Cardiac muscle cell (in vitro differentiated cells and primary cell): ENCODE measurements around the gene ANKRD6. TPM values are rescaled to one million over a fixed set of nuclear protein-coding genes. Genes with fewer than 3 reads are reported as not detected.

Experiments used
- DNase-seq, 2 donors: peaks; one replicate each; pipeline versions ENCODE4 v3.0.0 to v3.0.0-alpha.2; 2010 to 2017; ENCODE audit warnings: low read depth in 1 of 2, low spot score in 1 of 2
- H3K27ac ChIP-seq: fragments of 200-600 bp; sonication (generic); 2 replicates; pipeline ENCODE4 v1.5.1; 2016
- H3K27me3 ChIP-seq: fragments of 200-600 bp; sonication (generic); 2 replicates; pipeline ENCODE4 v1.6.0; 2016; ENCODE audit warnings: control low read depth
- H3K36me3 ChIP-seq: fragments of 200-600 bp; sonication (generic); 2 replicates; pipeline ENCODE4 v1.5.1; 2016; ENCODE audit warnings: control low read depth
- H3K4me1 ChIP-seq: fragments of 200-600 bp; sonication (generic); 2 replicates; pipeline ENCODE4 v1.8.1; 2017; ENCODE audit warnings: low read depth, mild to moderate bottlenecking, mixed run types
- H3K4me3 ChIP-seq: fragments of 200-600 bp; sonication (generic); 2 replicates; pipeline ENCODE4 v1.5.1; 2016; ENCODE audit warnings: mild to moderate bottlenecking
- H3K9me3 ChIP-seq: fragments of 200-600 bp; sonication (generic); 2 replicates; pipeline ENCODE4 v1.5.1; 2017; ENCODE audit warnings: low read depth, mild to moderate bottlenecking, control low read depth
- CTCF ChIP-seq: IDR thresholded peaks from 2 replicates; pipeline ENCODE4 v1.5.1; 2012; ENCODE audit warnings: low read depth, mild to moderate bottlenecking, low read length
- polyA plus RNA-seq: library from polyadenylated mRNA; unstranded; fragments of >200 nt; fragmentation: Nextera tagmentation; extraction: Ambion mirVana; gene quantifications from 2 replicates; pipeline ENCODE4 v1.2.1, GENCODE V29; 2016
- total RNA-seq: library from RNA; depleted of rRNA; stranded (reverse); fragments of >200 nt; gene quantifications from 2 replicates; pipeline ENCODE4 v1.2.3, GENCODE V29; 2016

Gene ANKRD6
- total and polyA plus RNA-seq, 2 experiments from 2014 or later: 10.3 to 21.5 TPM

DNA sequence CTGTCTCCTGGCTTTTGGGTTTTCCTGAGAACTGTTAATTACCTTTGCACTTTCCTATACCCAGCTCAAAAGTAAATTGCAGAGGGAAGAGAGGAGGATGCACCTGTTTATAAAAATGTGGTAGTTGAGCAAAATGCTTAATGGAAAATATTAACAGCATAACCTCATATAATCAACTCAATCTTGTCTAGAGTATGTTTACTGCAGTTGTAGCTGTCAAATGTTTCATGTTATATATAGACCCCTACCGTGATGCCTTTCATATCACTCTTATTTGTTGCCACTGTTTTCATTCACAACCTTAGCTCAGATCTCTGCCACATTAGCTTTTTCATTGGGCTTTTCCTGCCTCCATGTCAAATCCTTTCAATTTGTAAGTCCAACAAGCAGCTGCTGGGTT lies 36.0 kb downstream of the ANKRD6 start:
- H3K4me3 ChIP-seq: no peak overlapping the region

DNA sequence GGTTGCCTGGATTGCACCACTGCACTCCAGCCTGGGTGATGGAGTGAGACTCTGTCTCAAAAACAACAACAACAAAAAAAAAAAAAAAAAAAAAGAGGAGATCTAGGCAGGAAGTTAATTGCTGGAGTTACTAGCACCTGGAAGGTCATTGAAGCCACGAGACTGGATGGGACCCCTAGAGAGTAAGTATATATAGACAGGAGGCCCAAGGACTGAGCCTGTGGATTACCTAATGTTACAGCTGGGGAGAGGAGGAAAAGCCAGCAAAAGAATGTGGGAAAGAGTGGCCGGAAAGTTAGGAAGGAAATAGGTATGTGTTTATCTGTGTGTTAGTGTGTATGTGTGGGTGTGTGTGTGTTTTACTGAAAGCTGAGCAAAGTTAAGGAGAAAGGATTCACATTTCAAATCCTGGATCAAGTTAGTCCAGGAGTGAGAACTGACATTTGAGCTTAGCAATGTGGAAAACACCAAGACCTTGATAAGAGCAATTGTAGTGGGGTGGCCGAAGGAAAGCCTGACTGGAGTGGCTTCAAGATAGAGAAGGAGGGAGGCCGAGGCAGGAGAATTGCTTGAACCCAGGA lies 38.4 kb downstream of the ANKRD6 start:
- H3K4me3 ChIP-seq: no peak overlapping the region
- peak; percentile 22 to 36 for DNase-seq
- no peaks in the 10 kb centered on the region for H3K4me1 ChIP-seq
- no peaks in the 10 kb centered on the region for H3K36me3 ChIP-seq
- no peaks in the 10 kb centered on the region for H3K9me3 ChIP-seq
- peak overlapping the region; percentile 34 for H3K27ac ChIP-seq
- no peaks in the 10 kb centered on the region for H3K27me3 ChIP-seq
- TF ChIP-seq CTCF: no peak

More for the DNA sequence above, 36.0 kb downstream of the ANKRD6 start:
- Histone ChIP-seq H3K36me3 (no peaks in the 10 kb centered on the region), H3K27me3 (no peaks in the 10 kb centered on the region), H3K4me1 (no peaks in the 10 kb centered on the region), H3K9me3 (no peaks in the 10 kb centered on the region), H3K27ac (no peak overlapping the region)
- no peak for TF ChIP-seq CTCF
- DNase-seq: no peak

DNA sequence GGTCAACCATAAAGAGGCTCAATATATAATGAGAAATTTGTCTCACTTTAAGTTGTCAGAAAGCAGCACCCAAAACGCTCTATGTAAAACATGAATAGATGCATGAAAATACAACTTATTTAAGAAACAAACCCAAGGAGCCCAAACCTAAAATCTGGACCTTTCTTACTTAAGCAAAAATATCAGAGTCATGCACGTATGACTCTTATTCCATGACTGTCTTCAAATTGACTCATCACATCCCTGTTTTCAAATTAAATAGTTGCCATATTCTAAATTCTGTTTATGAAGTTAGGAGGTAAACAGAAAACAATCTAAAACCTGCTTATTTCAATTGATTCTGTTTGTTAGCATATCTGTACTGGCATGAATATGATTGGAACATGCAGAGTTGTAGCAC lies 42.1 kb downstream of the ANKRD6 start:
- Histone ChIP-seq H3K36me3 (no peaks in the 10 kb centered on the region), H3K27ac (no peak overlapping the region), H3K9me3 (no peaks in the 10 kb centered on the region), H3K4me1 (peaks cover 3% of the 10 kb centered on the region), H3K27me3 (no peaks in the 10 kb centered on the region), H3K4me3 (no peak overlapping the region)
- TF ChIP-seq CTCF: no peak
- DNase-seq: no peak

DNA sequence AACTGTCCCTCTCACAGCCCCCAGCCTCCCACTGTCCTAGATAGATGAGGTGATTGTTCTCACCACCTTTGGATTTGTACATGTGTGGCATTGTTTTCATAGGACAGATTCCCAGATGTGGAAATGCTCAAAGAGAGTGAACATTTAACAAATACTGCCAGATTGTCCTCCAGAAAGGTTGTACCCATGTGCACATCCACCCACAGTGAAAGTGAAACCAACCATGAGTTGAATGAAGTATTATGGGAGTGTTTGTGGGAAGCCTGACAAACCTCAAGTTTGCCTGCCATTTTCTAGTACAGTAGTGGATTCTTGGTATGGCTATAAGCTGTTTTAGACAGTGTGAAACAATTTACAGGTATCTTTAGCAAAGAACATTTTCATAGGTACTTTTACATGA lies 42.7 kb downstream of the ANKRD6 start:
- no peaks in the 10 kb centered on the region for H3K9me3 ChIP-seq
- no peak for TF ChIP-seq CTCF
- H3K27me3 ChIP-seq: no peaks in the 10 kb centered on the region
- H3K4me3 ChIP-seq: no peak overlapping the region
- no peaks in the 10 kb centered on the region for H3K36me3 ChIP-seq
- peak in 1 of 2 donors; percentile 37 for DNase-seq
- no peak overlapping the region for H3K27ac ChIP-seq
- H3K4me1 ChIP-seq: peaks cover 3% of the 10 kb centered on the region

- H3K27ac ChIP-seq: no peak overlapping the region
- H3K4me1 ChIP-seq: peaks cover 13% of the 10 kb centered on the region
- H3K36me3 ChIP-seq: no peaks in the 10 kb centered on the region
- no peak for DNase-seq
- H3K27me3 ChIP-seq: no peaks in the 10 kb centered on the region
- H3K9me3 ChIP-seq: no peaks in the 10 kb centered on the region
- TF ChIP-seq CTCF: no peak
- H3K4me3 ChIP-seq: no peak overlapping the region
Measured at GRCh38 chr6:89479897-89480296, 46.9 kb downstream of the ANKRD6 start.
